ENCODE measurements around the gene DACT1.

DNA sequence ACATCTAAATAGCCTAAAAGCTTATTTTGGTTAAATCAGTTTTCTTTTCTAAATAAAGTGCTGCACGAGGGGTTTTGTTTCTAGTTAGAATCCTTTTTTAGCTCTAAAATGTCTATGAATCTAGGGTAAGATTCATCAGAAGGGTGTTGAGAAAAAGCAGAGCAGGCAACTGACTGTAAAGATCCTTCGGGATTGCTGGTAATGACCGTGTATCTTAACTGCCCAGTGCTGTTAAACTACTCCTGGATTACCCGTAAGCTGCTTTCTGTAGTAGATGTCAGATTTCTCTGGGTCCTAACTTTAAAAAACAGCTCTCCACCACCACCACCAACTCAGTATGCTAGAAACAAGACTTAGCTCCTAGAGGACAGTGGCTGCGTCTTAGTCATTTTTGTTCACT lies 39.2 kb downstream of the DACT1 start:
- TF ChIP-seq, protein P1, sequence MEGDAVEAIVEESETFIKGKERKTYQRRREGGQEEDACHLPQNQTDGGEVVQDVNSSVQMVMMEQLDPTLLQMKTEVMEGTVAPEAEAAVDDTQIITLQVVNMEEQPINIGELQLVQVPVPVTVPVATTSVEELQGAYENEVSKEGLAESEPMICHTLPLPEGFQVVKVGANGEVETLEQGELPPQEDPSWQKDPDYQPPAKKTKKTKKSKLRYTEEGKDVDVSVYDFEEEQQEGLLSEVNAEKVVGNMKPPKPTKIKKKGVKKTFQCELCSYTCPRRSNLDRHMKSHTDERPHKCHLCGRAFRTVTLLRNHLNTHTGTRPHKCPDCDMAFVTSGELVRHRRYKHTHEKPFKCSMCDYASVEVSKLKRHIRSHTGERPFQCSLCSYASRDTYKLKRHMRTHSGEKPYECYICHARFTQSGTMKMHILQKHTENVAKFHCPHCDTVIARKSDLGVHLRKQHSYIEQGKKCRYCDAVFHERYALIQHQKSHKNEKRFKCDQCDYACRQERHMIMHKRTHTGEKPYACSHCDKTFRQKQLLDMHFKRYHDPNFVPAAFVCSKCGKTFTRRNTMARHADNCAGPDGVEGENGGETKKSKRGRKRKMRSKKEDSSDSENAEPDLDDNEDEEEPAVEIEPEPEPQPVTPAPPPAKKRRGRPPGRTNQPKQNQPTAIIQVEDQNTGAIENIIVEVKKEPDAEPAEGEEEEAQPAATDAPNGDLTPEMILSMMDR (IDR thresholded peaks at IDR 0.05) = no peak
- TF ChIP-seq ZFX (IDR thresholded peaks at IDR 0.05; ENCODE audit: borderline replicate concordance) = no peak

Data from 22Rv1 (cell line).